Endothelial cell (in vitro differentiated cells): ENCODE data around the gene DIP2A. TPM values are rescaled to one million over a fixed set of nuclear protein-coding genes. Genes with fewer than 3 reads are reported as not detected.

Experiments used
- DNase-seq: peaks from one replicate; pipeline ENCODE4 v3.0.0; 2021; ENCODE audit warnings: low spot score
- H3K27ac Mint-ChIP-seq: one replicate; pipeline ENCODE4 v1.8.0; 2021; ENCODE audit warnings: mixed read lengths, inconsistent platforms; ENCODE audit not compliant: unreplicated experiment
- H3K27me3 Mint-ChIP-seq: one replicate; pipeline ENCODE4 v1.8.0; 2021; ENCODE audit warnings: mild to moderate bottlenecking, moderate library complexity, mixed read lengths, inconsistent platforms; ENCODE audit not compliant: unreplicated experiment
- H3K36me3 Mint-ChIP-seq: one replicate; pipeline ENCODE4 v1.8.0; 2021; ENCODE audit warnings: mild to moderate bottlenecking, low read depth, mixed read lengths, inconsistent platforms; ENCODE audit not compliant: unreplicated experiment
- H3K4me1 Mint-ChIP-seq: one replicate; pipeline ENCODE4 v1.8.0; 2021; ENCODE audit warnings: mild to moderate bottlenecking, mixed read lengths, inconsistent platforms; ENCODE audit not compliant: unreplicated experiment
- H3K4me3 Mint-ChIP-seq: one replicate; pipeline ENCODE4 v1.8.0; 2021; ENCODE audit warnings: mild to moderate bottlenecking, mixed read lengths, inconsistent platforms; ENCODE audit not compliant: unreplicated experiment
- H3K9me3 Mint-ChIP-seq: one replicate; pipeline ENCODE4 v1.8.0; 2021; ENCODE audit warnings: mixed read lengths, inconsistent platforms; ENCODE audit not compliant: unreplicated experiment
- CTCF ChIP-seq: fragments of 200-600 bp; sonication (generic); IDR thresholded peaks from one replicate; pipeline ENCODE4 v1.5.0; 2021; ENCODE audit warnings: antibody characterized with exemption; ENCODE audit not compliant: unreplicated experiment
- total RNA-seq: library from RNA; stranded (reverse); fragmentation: NEBNext Ultra II Directional; extraction: Animal tissue kit (Norgen Biotek cat#: 25700); gene quantifications from one replicate; pipeline ENCODE4 v1.2.1, GENCODE V29; 2021; ENCODE audit not compliant: unreplicated experiment

The DIP2A gene
- total RNA-seq, 1 donor from 2014 or later = 80.2 TPM

DNA sequence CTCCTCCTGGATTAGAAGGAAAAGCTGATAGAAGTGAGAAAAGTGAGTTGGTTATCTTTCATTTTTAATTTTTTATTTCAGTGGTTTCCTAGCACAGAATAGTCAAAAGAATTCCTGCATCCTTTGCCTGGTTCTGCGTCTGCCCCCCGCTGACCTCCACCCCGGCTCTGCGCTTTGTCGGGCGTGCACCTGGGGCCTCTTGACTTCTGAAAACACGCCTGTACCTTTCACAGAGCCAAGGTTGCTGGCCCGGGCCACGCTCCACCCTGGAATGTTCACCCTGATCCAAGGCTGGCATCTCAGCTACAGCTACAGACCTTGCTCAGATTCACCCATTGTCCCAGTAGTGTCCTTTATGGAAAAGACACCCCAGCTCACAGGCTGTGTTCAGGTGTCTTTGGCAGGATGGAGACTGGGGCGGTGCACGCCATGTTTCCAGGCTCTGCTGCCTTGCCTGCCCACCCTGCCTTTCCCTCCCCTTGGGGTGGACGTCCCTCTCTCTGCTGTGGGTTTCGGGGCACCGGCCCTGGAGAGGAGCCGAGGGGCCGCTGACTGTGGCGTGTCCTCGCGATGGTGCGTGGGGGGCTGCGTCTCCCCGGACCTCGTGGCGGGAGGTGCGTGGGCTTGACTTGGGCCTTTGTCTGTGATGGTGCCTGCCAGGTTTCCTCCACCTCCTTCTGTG is 40.3 kb upstream of the DIP2A start:
- no peak for DNase-seq
- peaks cover 3% of the 10 kb centered on the region for H3K4me1 Mint-ChIP-seq
- TF ChIP-seq CTCF = no peak
- peaks cover 25% of the 10 kb centered on the region for H3K36me3 Mint-ChIP-seq
- no peaks in the 10 kb centered on the region for H3K9me3 Mint-ChIP-seq
- peaks cover 2% of the 10 kb centered on the region for H3K27me3 Mint-ChIP-seq
- no peak overlapping the region for H3K27ac Mint-ChIP-seq
- H3K4me3 Mint-ChIP-seq = peak overlapping the region; percentile 54

GRCh38 chr21:46420241-46421190 is 38.2 kb upstream of the DIP2A start:
- Mint-ChIP-seq H3K36me3 (peaks cover 27% of the 10 kb centered on the region), H3K4me3 (no peak overlapping the region), H3K27me3 (peaks cover 4% of the 10 kb centered on the region), H3K9me3 (no peaks in the 10 kb centered on the region), H3K27ac (no peak overlapping the region), H3K4me1 (peaks cover 7% of the 10 kb centered on the region)
- no peak for DNase-seq
- no peak for TF ChIP-seq CTCF

DNA sequence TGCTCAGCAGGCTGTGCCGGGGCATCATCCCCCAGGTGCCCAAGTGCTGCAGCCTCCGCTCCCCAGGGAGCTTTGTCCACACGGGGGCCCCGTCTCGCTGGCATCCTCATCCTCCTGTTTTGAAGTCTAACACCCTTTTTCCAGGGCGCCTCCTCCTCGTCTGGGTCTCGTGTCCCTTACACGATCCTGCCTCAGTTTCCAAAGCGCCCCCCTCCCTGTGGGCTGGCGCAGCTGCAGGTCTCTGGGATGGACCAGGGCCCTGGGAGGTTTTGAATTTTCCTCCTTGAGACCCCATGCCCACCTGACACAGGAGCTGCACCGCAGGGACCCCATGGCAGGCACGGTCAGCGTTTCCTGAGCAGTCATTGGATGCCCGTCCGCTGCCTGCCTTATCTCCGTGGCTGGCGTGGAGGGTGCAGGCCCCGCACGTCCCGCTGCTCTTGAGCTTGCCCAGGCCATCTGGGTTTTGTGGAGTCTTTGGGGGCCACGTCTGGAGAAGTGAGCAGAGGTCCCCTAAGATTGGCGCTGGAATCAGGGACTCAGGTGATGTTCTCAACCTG is 37.4 kb upstream of the DIP2A start:
- no peak for TF ChIP-seq CTCF
- Mint-ChIP-seq H3K9me3 (no peaks in the 10 kb centered on the region), H3K27ac (no peak overlapping the region), H3K4me1 (peaks cover 7% of the 10 kb centered on the region), H3K36me3 (peaks cover 20% of the 10 kb centered on the region), H3K27me3 (peaks cover 1% of the 10 kb centered on the region), H3K4me3 (no peak overlapping the region)
- DNase-seq = no peak

GRCh38 chr21:46421756-46422555 is 36.7 kb upstream of the DIP2A start:
- DNase-seq = no peak
- peaks cover 7% of the 10 kb centered on the region for H3K4me1 Mint-ChIP-seq
- peaks cover 20% of the 10 kb centered on the region for H3K36me3 Mint-ChIP-seq
- TF ChIP-seq CTCF = no peak
- no peaks in the 10 kb centered on the region for H3K9me3 Mint-ChIP-seq
- H3K27ac Mint-ChIP-seq = no peak overlapping the region
- no peak overlapping the region for H3K4me3 Mint-ChIP-seq
- peaks cover 1% of the 10 kb centered on the region for H3K27me3 Mint-ChIP-seq
